ENCODE results near the gene HOXA10.

HOXA10 gene

GRCh38 chr7:27128034-27128433 lies 46.1 kb downstream of the HOXA10 start:
- DNase-seq: no peak

- DNase-seq: no peak
Observed at GRCh38 chr7:27126596-27127327, 47.4 kb downstream of the HOXA10 start.

GRCh38 chr7:27125986-27126394 lies 48.1 kb downstream of the HOXA10 start:
- DNase-seq: no peak

- DNase-seq: no peak
Observed at GRCh38 chr7:27124902-27125689, 49.0 kb downstream of the HOXA10 start.

- DNase-seq: peak; percentile 76
Observed at GRCh38 chr7:27124096-27124901, 49.8 kb downstream of the HOXA10 start.

- DNase-seq: no peak
Observed at GRCh38 chr7:27123477-27124053, 50.6 kb downstream of the HOXA10 start.

- no peak for DNase-seq
Observed at GRCh38 chr7:27123007-27123476, 51.1 kb downstream of the HOXA10 start.

- DNase-seq: no peak
Observed at GRCh38 chr7:27122077-27122910, 51.8 kb downstream of the HOXA10 start.

- DNase-seq: no peak
Observed at GRCh38 chr7:27121684-27122076, 52.4 kb downstream of the HOXA10 start.

All from GOT3 (cell line).